ENCODE results near the gene NHLRC1. TPM values are rescaled to one million over a fixed set of nuclear protein-coding genes. Genes with fewer than 3 reads are reported as not detected.
"Not testable (repeated sequence)": the region's sequence is repeated elsewhere in the genome, so short reads cannot be mapped to it uniquely, and the experiment has no call there.

The NHLRC1 gene
- total and polyA plus RNA-seq, 12 donors: 0.32 to 4.3 (median 3.1) TPM

DNA sequence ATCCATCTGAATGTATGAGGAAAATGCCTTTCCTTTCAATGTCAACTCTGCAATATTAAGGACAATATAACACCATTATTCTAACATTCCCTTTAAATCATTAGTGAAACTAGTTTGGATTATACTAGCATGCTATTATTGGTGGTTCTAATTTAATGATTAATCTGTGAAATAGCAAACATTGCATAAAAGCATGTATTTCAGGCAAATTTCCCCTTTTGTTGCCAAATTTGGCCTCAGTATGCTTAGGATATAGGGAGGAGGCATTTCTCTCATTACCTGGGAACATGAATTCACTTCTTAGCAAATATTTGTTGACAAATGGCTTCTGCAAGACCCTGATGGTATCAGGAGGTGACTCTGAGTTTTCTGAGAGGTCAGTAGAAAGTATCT is 30.8 kb upstream of the NHLRC1 start:
- H3K4me1 ChIP-seq (replicated peaks in 1 of 2): peaks cover 10 to 26% of the 10 kb centered on the region in 2 donors
- no peak for DNase-seq
- H3K27ac ChIP-seq: peak overlapping the region in 4 of 5 donors; percentile 24 to 57 (median 52)
- intact Hi-C loops (cut with DNase I): loop anchor here (10.0 kb wide), 1 partner anchor 111 kb away; the partner anchor contains the start of gene DEK (in 2 of the 2)
- no peaks in the 10 kb centered on the region for H3K36me3 ChIP-seq (replicated peaks in 1 of 2)
- TF ChIP-seq, protein P1, sequence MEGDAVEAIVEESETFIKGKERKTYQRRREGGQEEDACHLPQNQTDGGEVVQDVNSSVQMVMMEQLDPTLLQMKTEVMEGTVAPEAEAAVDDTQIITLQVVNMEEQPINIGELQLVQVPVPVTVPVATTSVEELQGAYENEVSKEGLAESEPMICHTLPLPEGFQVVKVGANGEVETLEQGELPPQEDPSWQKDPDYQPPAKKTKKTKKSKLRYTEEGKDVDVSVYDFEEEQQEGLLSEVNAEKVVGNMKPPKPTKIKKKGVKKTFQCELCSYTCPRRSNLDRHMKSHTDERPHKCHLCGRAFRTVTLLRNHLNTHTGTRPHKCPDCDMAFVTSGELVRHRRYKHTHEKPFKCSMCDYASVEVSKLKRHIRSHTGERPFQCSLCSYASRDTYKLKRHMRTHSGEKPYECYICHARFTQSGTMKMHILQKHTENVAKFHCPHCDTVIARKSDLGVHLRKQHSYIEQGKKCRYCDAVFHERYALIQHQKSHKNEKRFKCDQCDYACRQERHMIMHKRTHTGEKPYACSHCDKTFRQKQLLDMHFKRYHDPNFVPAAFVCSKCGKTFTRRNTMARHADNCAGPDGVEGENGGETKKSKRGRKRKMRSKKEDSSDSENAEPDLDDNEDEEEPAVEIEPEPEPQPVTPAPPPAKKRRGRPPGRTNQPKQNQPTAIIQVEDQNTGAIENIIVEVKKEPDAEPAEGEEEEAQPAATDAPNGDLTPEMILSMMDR (IDR thresholded peaks at IDR 0.05): no peak
- no peak for TF ChIP-seq POLR2A (IDR thresholded peaks at IDR 0.05)
- no peaks in the 10 kb centered on the region for H3K9me3 ChIP-seq (replicated peaks in 1 of 3)
- no peaks in the 10 kb centered on the region for H3K27me3 ChIP-seq
- H3K4me3 ChIP-seq: peak overlapping the region in 1 of 4 donors; percentile 98

DNA sequence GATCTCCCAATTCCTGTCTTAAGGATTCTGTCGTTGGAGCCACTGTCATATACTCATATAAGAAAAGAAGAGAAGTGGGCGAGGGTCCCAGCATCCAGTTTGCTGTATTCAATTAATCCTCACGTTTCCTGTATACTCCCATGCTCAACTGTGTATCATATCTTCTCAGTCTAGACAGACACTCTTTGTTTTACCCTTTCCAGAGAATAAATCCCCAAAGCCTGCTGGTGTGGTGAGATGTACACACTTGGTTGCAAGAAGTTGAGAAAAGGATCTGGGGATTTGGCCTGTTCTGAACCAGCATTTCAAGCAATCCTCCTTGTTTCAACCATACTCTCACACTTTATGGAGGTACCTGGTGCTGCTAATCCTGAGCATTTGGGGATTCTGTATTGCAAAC is 29.3 kb upstream of the NHLRC1 start:
- H3K9me3 ChIP-seq (replicated peaks in 1 of 3): no peaks in the 10 kb centered on the region
- H3K36me3 ChIP-seq (replicated peaks in 1 of 2): no peaks in the 10 kb centered on the region
- DNase-seq: no peak
- TF ChIP-seq, protein P1 (IDR thresholded peaks at IDR 0.05): no peak
- TF ChIP-seq POLR2A (IDR thresholded peaks at IDR 0.05): no peak
- 87 to 93% (median 90%) methylated on average over 3 of the region's 3 CpGs for WGBS, 4 donors
- peaks cover 10 to 26% of the 10 kb centered on the region in 2 donors for H3K4me1 ChIP-seq (replicated peaks in 1 of 2)
- H3K27ac ChIP-seq: peak overlapping the region in 1 of 5 donors; percentile 24
- no peak overlapping the region for H3K4me3 ChIP-seq
- intact Hi-C loops (cut with DNase I): loop anchor here (10.0 kb wide), 1 partner anchor 113 kb away; the partner anchor contains the start of gene DEK (in 2 of the 2)
- no peaks in the 10 kb centered on the region for H3K27me3 ChIP-seq

DNA sequence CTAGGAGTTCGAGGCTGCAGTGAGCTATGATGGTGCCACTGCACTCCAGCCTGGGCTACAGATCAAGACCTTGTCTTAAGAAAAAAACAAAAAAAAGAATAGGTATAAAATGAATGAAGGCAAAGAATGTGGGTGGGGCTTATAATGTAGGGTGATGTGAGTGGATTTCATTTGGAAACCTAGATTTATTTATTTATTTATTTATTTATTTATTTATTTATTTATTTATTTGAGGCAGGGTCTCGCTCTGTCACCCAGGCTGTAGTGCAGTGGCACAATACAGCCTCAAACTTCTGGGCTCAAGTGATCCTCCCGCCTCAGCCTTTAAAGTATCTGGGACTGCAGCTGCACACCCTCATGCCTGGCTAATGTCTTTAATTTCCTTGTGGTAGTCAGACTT is 28.9 kb upstream of the NHLRC1 start:
- not testable (repeated sequence) for H3K27me3 ChIP-seq; H3K27ac ChIP-seq; H3K9me3 ChIP-seq (replicated peaks in 1 of 3); H3K4me3 ChIP-seq; DNase-seq; H3K36me3 ChIP-seq (replicated peaks in 1 of 2)
- peaks cover 10 to 25% of the 10 kb centered on the region in 2 donors for H3K4me1 ChIP-seq (replicated peaks in 1 of 2)
- WGBS, 4 donors: 95 to 98% (median 97%) methylated on average over 3 of the region's 3 CpGs
- intact Hi-C loops (cut with DNase I): loop anchor here (10.0 kb wide), 1 partner anchor 113 kb away; the partner anchor contains the start of gene DEK (in 2 of the 2)

DNA sequence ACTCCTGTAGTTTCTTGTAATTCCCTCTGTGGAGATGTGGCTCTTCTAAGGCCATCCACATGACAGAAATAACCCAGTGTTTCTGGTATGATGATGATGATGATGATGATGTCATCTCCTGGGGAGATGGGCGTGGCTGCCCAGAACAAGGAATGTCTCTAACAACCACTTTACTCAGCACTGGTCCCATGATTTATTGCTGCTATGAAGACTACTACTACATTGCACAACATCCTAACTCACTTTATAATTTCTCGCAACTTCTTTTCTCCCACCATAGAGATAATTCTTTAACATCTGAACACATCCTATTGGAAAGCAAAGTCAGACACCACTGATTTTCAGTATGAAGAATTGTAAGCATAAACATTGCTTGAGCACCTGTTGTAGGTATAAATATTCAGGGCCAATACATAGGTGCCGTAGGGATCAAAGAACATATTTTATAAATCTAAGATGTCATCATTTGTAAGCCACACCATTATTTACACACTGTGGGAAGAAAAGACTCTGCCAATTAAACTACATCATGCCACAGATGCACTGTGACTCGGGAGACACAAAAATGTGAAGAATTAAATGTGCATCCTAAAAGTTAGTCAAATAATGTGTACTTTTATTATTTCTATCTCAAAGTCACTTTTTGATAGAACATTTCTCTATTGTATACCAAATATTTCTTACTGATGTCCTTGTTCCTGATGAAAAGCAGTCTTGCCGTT is 26.0 kb upstream of the NHLRC1 start:
- Histone ChIP-seq H3K36me3 (replicated peaks in 1 of 2) (no peaks in the 10 kb centered on the region), H3K4me3 (no peak overlapping the region), H3K27ac (no peak overlapping the region), H3K9me3 (replicated peaks in 1 of 3) (no peaks in the 10 kb centered on the region), H3K4me1 (replicated peaks in 1 of 2) (peaks cover 9 to 12% of the 10 kb centered on the region in 2 donors), H3K27me3 (no peaks in the 10 kb centered on the region)
- TF ChIP-seq, protein P1 (IDR thresholded peaks at IDR 0.05): no peak
- no peak for TF ChIP-seq POLR2A (IDR thresholded peaks at IDR 0.05)
- intact Hi-C loops (cut with DNase I): no loop called here
- peak in 1 of 7 donors; percentile 15 for DNase-seq
- WGBS, 4 donors: 92 to 95% (median 93%) methylated on average over 5 of the region's 5 CpGs
